GM03348 (cell line): ENCODE measurements around the gene DOCK4.
"Not testable (repeated sequence)": the region's sequence is repeated elsewhere in the genome, so short reads cannot be mapped to it uniquely, and the experiment has no call there.

Experiments
- DNase-seq: peaks from one replicate; pipeline ENCODE4 v3.0.0; 2012; ENCODE audit warnings: low spot score

The DOCK4 gene

DNA sequence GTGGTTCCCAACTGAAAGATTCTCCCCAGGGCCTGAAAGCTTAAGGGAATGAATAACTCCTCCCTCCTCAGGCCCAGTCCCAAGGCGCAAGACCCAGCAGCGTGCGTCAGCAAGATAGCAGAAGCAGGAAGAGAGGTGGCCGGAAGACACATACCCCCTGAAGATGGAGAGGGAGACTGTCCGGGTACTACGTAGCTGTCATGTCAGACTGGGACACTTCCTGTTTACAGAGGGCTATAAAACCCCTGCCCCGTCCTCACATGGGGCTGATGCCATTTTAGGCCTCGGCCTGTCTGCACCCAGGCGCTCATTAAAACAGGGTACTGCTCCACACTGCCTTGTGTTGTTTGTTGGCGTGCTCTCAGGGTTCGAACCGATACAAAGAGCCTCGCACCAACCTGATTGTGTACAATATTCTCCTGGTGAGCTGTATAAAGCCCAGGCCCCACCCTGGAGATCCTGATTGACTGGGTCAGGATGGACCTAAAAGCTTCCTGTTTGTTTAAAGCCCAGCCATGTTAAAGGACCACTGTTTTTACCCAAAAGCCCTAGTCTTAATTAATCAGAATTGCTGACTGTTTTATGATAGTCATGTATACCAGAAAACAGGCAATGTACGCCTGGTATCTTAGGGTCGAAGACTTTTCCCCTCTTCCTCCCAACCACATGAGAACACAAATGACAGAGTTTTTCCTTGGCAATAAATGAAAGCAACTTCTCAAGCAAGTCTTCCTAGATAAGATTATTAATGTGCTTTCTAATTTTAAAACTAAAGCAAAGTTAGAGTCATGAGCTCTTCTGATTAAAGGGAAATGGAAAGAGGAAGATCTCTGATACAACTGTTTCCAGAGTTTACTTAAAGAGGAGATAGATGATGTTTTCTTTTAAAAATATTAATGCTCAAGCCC, 251.5 kb downstream of the DOCK4 start:
- no peak for DNase-seq

DNA sequence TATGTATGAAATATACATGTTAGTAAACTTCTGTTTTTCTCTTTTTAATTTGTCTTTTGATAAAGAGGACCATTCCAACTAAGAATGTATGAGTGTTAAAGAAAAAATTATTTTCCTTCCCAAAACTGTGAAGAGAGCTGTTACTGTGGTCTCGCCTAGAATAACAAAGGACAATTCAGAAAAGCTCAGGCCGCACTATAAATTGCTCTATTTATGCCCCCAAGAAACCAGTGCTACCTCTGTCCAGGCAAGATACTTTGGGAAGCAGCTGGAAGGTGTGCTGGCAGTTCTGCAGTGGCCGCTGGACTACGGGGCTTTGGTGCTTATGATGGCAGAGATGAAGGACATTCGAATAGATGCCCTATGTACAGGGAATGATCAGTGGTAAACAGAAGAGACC, 252.1 kb downstream of the DOCK4 start:
- no peak for DNase-seq

DNA sequence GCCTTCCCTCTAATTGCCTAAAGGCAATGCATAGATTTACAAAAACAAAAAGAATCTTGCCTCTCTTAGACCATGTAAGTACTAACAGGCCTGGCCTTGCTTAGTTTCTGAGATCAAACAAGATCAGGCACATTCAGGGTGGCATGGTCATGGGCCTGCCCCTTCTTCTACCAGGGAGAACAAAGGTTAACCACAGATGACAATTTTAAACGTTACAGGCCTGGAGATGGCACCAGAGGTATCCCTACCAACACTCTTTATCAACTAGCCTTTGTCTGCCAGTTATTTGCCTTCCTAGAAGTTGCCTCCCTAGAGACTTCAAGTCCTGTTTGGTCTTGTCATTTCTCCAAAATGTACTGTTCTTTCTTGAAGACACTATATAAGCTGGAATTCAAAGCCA, 252.6 kb downstream of the DOCK4 start:
- DNase-seq = no peak

DNA sequence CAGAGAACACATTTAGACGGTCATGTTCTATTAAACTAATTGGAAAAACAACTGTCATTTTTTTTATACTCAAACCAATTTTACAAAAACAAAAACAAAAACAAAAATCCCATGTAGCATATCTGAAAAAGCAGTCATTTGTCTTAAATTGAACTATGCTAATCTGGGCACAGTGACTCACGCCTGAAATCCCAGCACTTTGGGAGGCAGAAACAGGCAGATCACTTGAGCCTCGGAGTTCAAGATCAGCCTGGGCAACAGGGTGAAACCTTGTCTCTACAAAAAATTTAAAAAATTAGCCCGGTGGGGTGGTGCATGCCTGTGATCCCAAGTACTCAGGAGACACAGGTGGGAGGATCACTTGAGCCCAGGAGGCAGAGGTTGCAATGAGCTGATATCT, 253.4 kb downstream of the DOCK4 start:
- no peak for DNase-seq

DNA sequence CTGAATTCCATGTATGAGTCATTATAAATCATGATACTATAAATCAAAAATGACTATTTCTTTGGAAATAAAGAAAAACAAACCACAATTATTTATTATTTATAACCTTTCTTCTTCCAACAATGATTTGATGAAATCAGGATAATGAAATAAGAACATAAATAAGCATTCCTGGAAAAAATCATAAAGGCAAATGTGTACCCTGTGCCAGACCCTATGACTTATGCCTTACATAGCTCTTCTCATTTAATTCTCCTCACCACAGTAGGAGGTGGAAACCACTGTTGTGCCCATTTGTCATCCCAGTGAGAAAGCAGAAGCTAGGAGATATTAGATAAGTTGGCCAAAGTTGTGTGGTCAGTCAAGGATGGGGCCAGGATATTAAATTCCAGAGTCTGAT, 255.1 kb downstream of the DOCK4 start:
- no peak for DNase-seq

DNA sequence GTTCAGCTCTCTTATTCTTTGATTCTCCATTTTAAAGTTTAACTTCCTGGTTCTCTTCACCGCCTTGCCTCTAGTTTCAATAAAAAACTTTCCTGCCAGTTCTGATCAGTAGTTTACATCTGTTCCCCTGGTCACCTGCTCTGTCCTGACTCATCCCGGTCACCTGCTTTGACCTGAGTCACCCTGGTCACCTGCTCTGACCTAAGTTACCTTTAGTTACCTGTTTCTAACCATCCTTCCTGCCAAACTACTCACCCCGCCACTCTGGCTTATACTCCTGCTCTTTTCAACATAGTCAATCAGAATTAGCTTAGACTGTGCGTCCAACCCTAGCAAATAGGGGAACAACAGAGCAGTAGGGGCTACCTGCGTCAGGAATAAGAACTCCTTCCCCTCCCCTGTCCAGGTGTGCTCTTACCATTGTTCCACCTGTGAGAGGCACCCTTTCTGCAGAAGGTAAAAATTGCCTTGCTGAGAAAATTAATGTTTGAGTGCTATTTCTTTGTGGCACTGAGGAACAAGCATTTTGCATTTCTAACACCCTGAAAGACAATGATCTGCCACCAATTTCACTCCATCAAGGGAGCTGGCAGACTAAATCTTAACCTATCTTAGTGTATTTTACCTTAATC, 263.6 kb downstream of the DOCK4 start:
- DNase-seq = no peak

DNA sequence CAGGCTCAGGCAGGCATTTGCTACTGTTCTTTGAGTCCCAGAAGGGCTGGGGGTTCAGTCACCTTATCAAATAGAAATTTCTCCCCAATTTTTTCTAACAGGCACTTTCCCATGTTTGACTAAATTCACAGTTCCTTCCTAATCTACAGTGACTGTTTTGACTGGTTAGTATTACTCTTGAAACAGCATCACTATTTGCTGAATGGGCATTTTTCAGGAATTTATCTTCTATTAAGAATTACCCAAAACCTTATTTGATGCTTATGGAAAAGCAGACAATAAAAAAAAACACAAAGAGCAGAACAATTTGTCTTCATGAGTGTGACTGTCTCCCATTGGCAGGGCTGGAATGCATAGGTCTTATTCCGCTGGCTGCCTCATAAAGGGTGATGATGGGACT, 269.0 kb downstream of the DOCK4 start:
- no peak for DNase-seq

DNA sequence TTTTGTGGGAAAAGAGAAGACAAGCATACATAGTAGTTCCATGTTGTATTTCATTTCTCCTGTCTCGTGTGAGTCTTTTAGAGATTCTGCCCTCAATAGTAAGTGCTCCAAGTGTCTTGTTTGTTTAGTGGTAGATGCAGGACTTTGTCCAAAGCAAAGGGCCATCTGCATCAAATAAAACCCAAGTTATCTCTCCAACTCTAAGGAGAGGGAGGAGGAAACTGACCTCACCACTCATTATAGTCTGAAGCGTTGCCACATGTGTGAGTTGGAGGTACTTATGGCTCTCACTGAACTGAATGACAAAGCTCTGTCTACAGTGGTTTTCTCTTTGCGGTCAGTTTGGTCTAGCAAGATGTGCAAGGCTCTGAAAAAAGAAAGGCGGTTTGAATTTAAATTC, 272.6 kb downstream of the DOCK4 start:
- DNase-seq = no peak

DNA sequence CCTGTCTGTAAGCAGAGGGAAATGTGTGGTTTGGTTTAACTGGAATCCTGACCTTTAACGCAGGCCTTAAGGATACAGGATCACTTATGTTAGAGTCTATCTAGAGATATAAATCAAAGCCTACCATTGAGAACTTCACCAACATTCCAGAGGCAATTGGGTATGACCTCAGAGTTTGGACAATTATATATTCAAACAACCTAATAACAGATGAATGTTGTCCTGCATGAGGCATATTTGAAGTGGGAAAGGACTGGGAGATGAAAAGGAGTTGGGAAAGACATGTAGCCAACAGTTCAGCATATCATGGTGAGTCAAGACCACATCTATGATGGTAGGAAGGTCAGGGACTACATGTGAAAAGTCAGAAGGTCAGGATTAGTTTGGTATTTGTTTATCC, 274.2 kb downstream of the DOCK4 start:
- DNase-seq = no peak

DNA sequence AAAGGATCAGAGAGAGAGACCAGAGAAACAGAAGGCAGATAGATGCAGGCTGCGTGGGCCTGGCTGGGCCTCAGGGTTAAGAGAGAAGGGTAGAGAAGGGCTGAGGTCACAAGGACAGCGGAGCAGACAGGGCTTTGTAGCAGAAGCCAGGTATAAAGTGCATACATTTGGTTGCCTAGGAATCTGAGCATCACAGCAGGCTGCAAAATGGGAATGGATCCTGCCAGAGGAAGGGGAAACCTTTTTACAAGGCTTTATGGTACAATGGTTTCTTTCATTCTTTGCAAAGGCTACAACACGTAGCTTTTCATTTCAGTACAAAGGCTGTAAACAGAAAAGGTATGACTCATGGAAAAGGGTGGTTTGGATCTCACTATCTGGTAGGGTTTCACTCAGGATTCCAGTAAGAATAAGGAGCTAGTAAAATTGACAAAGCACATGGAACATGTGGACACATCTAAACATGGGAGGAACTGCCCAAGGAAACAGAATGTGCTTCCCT, 275.1 kb downstream of the DOCK4 start:
- no peak for DNase-seq

DNA sequence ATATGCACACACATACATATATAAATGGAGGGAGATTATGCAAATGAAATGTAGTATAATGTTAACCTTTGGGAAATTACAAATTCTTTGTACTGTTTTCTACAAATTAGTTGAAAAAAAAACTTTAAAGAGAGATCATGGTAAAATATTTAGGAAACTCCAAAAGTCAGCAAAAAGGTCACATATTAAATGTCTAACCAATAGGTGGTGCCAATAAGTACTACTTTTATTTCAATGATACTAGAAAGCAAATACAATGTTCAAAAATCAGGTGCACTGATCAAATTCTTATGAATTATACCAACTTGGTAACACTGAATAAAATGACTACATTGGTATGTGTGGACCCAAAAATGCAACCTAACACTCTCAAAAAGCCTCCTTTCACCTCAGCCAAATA, 276.9 kb downstream of the DOCK4 start:
- no peak for DNase-seq

DNA sequence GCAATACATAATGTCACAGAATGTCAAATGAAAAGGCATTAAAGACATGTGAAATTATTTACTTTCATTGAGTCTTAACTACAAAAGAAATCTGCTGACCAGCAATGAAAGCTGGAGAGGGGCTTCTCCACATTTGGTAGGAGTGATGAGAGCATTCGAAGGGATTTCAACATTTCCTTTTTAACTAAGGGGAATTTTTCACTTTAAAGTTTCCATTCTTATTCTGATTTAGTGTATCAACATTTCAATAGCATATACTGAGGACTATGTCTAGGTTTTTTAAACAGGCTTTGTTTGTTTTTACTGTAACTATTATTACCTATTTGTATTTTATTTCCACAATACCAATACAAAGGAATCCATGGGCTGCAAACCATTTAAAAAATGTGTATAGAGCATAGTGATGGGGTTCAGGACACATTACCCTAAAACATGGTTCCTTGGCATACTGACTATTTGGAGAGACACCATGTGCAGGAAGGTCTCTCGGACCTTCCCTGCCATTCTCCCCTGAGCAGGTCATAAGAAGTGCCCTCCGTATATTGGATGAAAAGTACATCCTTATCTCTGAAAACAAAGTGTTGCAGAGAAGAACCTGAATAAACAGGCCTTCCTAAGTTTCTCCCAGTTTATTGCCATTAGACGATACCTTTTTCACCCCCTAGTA, 278.7 kb downstream of the DOCK4 start:
- DNase-seq = no peak

DNA sequence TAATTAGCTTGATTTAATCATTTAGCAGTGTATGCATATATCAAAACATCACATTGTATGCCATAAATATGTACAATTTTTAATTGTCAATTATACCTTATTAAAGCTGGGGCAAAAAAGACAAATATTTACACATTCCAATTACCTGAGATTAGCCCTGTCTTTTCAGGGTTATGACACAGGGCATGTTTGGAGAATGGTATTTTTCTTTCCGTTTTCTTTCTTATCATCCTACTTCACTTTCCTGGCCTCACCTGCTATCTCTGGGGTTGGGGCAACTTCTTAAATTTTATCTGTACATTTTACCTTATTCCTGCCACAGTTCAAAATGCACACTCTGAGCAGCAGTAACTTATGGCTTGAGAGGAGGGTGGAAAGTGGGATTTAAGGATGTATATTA, 285.9 kb downstream of the DOCK4 start:
- no peak for DNase-seq

DNA sequence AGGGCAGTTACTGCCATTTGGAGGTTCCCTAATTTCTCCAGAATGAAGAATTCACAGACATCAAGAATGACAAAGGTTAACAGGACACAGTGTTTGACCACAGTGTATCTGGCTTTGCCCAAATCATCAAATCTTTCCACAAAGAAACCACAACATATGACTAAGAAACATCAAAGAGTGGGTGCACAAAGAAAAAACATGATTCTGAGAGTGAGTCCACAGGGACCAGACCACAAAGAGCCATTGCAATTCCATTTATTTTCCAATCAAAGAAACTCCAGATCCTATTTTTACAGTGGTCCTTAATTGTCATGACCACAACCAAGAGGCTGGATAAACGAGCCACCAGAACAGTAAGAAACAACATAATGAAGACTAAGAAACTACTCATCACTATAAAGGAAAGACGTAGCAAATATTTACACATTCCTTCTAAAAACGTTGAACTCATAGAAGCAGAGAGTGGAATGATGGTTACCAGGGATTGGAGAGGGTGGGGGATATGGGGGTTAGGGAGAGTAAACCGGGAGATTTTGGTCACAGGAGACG, 286.5 kb downstream of the DOCK4 start:
- no peak for DNase-seq

DNA sequence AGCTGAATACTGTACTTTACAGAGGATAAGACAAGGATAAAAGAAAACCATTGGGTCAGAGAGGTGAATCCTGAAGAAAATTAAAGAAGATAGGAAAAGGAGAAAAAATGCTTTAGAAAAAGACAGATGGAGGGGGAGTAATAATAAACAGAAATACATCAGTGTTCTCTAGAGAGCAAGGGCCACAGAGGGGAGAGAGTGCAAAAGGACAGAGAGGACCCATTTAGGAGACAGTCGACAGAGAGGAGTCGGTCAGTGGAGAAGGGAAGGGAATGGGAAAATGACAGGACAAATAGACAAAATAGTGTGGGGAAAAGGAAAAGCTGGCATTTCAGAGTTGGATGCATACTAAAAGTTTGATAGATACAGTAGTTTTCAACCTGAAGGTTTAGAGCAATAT, 287.0 kb downstream of the DOCK4 start:
- no peak for DNase-seq

DNA sequence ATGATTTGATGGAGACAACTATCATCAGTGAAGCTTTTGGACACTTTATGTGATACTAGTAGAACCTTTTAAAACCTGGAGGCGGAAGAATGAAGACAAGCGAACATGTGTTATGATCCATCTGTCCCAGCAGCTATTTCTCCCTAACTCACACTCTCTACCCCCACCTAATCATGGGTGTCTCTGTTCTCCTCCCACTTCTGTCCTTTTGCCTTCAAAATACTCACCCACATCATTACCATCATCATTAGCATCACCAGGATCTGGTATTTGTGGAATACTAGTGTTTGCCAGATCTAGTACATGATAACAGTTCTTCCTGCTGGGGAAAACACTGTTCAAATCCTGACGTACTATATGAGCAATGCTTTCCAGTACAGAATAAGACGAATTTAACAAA, 287.7 kb downstream of the DOCK4 start:
- no peak for DNase-seq

DNA sequence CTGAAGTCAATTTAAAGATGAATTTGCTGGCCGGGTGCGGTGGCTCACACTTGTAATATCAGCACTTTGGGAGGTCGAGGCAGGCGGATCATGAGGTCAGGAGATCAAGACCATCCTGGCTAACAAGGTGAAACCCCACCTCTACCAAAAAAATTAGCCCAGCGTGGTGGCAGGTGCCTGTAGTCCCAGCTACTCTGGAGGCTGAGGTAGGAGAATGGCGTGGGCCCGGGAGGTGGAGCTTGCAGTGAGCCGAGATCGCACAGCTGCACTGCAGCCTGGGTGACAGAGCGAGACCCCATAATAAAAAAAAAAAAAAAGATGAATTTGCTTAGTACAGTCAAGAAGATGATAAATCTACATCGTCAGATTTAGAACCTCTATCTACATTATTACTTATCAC, 288.8 kb downstream of the DOCK4 start:
- not testable (repeated sequence) for DNase-seq

DNA sequence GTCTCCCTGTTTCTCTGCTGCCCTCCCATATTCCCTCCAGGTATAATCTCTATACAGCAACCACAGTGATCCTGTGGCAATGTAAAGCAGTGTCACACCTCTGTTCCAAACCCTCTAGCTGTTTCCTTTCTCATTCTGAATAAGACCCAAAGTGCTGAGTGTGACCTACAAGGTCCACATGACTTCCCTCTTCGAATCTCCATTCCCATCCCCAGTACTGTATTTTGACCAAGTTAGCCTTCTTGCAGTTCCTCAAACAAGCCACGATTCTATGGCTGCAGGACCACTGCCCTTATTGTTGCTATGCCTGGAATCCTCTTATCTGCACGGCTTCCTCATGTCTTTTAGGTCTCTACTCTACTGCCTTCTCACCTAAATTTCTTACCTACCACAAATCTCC, 291.9 kb downstream of the DOCK4 start:
- DNase-seq = no peak

DNA sequence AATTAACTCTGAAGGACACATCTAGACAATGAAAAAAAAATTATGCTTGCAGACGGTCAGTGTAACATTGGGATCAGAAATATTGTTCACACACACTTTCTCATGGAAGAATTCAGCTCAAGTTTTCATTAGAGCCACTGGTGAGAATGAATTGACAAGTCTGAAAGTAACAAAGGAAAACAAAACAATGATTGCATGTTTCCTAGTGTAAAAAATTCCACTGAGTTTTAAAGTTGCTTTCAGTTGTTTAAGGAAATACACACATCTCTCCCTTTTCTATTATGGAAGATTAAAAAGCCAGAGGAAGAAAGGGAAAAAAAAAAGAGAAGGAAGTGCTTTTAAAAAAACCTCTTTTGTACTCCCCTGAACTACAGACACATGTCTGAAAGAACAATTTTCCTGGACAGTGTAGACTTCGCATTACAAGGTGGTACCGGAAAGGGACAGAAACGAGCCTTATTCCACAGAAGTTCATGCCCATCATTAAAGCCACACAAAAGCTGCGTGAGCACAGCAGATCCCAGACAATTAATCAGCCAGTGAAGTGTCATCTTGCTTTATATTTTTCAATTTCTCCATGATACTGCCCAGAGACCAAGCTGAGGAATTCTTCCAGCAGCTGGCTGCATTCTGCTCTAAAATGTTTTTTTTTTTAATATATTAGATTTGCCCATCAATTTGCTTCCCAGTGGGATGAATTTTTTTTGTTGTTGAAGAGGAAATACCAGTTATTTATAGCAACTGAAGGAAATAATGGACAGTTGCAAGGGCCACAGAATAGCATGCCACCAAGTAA, 294.8 kb downstream of the DOCK4 start:
- no peak for DNase-seq

DNA sequence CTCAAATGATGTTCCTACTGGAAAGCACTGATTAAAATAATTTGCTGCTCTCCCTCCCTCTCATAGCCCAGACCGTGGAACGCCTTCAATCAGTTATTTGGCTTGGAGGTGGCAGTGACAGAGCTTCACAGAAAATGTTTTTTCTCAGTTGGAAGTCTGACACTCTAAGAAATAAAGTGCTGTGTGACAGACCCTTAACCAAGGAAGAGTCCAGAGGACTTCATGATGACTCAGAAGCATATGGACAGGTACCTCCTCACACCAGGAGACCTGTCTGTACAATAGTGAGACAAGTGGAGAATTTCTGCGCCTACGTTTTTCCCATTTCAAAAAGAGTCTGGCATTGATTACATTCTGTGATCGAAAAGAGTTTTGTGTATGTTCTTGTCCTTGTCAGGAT, 295.5 kb downstream of the DOCK4 start:
- DNase-seq = no peak

DNA sequence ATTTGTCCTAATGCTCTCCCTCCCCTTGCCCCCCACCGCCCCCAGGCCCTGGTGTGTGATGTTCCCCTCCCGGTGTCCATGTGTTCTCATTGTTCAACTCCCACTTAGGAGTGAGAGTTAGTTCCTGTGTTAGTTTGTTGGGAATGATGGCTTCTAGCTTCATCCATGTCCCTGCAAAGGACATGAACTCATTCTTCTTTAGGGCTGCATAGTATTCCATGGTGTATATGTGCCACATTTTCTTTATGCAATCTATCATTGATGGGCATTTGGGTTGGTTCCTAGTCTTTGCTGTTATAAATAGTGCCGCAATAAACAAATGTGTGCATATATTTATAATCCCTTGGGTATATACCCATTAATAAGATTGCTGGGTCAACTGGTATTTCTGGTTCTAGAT, 297.5 kb downstream of the DOCK4 start:
- not testable (repeated sequence) for DNase-seq

DNA sequence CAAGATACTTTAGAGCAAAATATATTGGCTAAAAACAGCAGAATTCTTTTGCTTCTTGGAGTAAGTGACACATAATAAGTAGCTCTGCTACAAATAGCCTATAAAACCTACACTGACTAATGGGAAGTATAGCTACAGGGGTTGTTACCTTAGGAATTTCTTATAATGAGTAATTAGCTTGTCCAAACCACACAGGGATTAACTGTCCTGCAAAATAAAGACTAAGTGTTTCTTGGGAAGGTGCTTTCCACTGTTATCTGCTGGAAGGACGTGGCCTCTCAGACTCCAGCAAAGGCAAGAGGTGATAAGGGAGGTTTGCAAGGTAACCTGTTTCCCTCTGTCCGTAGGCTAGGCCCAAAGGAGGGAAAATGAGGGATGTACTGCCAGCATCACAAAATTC, 302.4 kb downstream of the DOCK4 start:
- DNase-seq = no peak
